ENCODE data around the gene PDE4B.
"Not testable (repeated sequence)": the region's sequence is repeated elsewhere in the genome, so short reads cannot be mapped to it uniquely, and the experiment has no call there.

Gene PDE4B

GRCh38 chr1:66078412-66078811 lies 285.7 kb downstream of the PDE4B start:
- no peak overlapping the region for H3K4me3 ChIP-seq (ENCODE audit: low read depth, low read length)
- TF ChIP-seq CTCF (IDR thresholded peaks at IDR 0.05; ENCODE audit: borderline replicate concordance, insufficient read depth, low read depth, low read length) = no peak

GRCh38 chr1:66083003-66083402 lies 290.3 kb downstream of the PDE4B start:
- no peak overlapping the region for H3K4me3 ChIP-seq (ENCODE audit: low read depth, low read length)
- no peak for TF ChIP-seq CTCF (IDR thresholded peaks at IDR 0.05; ENCODE audit: borderline replicate concordance, insufficient read depth, low read depth, low read length)

DNA sequence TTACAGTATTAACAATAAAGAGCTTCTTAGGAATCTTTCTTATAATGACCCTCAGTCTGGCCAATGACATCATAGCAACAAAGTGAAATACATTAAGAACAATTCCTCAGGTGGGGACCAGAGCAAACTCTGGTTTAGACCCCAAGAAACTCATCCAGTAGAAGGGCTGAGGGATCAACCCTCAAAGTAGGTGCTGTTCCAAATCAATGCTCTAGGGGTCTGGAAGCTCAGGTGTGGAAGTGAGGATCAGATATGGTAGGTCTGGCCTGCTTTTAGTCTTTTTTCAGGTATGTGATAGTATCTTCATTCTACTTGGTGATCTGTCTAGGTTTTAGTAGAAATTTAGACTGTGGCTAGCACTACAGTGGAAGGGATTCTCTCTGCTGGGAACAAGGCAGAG lies 291.7 kb downstream of the PDE4B start:
- no peak for TF ChIP-seq CTCF (IDR thresholded peaks at IDR 0.05; ENCODE audit: borderline replicate concordance, insufficient read depth, low read depth, low read length)
- no peak overlapping the region for H3K4me3 ChIP-seq (ENCODE audit: low read depth, low read length)

- no peak for TF ChIP-seq CTCF (IDR thresholded peaks at IDR 0.05; ENCODE audit: borderline replicate concordance, insufficient read depth, low read depth, low read length)
- H3K4me3 ChIP-seq (ENCODE audit: low read depth, low read length) = no peak overlapping the region
Measured at GRCh38 chr1:66085600-66085999, 292.9 kb downstream of the PDE4B start.

DNA sequence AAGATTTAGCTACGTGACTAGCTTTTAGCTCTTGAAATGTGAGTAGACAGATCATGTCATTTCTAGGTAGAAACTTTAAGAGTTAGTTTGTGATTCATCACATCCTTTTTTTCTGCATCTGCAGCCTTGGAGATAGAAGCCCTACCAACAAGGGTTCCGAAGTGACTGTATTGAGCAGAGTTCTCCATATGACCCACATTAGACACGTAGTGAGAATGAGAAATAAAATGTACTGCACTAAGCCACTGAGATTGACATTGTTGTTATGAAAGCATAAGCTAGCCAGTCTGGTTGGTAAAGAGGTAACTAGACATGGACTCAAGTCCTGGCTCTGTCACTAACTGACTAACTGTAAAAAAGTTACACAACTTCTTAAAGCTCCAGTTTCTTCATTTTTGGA lies 296.1 kb downstream of the PDE4B start:
- no peak overlapping the region for H3K4me3 ChIP-seq (ENCODE audit: low read depth, low read length)
- no peak for TF ChIP-seq CTCF (IDR thresholded peaks at IDR 0.05; ENCODE audit: borderline replicate concordance, insufficient read depth, low read depth, low read length)

DNA sequence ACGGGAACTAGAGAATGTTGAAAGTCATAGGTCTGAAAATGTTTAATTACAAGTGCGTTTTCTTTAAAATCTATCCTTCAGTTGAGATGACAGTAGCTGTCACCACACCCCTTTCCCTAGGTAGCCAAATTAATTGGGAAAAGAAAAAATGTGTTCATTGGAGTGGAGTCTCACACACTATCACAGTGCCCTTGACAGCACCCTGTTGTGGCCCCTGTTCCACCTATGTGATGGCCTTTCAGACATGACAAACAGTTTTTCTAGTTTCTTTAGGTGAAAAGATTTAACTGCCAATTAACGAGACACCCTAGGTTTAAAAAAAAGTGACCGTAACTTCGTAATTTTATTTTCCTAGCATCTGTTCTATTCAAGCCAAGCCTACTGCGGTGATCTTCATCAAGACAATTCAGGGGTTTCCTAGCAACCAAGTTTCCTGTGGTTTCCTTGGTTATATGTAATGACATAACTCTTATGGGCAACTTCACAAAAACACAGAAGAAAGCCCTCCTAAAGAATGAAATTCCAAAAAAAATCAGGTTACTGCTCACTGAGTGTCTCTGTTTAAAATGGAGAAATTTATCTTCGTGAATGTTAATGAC lies 298.3 kb downstream of the PDE4B start:
- H3K4me3 ChIP-seq (ENCODE audit: low read depth, low read length) = no peak overlapping the region
- TF ChIP-seq CTCF (IDR thresholded peaks at IDR 0.05; ENCODE audit: borderline replicate concordance, insufficient read depth, low read depth, low read length) = no peak

- no peak for TF ChIP-seq CTCF (IDR thresholded peaks at IDR 0.05; ENCODE audit: borderline replicate concordance, insufficient read depth, low read depth, low read length)
- no peak overlapping the region for H3K4me3 ChIP-seq (ENCODE audit: low read depth, low read length)
Measured at GRCh38 chr1:66095190-66095589, 302.5 kb downstream of the PDE4B start.

- H3K4me3 ChIP-seq (ENCODE audit: low read depth, low read length) = not testable (repeated sequence)
Measured at GRCh38 chr1:66100959-66101358, 308.3 kb downstream of the PDE4B start.

GRCh38 chr1:66104076-66104475 lies 311.4 kb downstream of the PDE4B start:
- not testable (repeated sequence) for H3K4me3 ChIP-seq (ENCODE audit: low read depth, low read length)

Data from GM12875 (cell line).